Vagina (tissue), 2 donors: Measurements from ENCODE around the gene RGS6.

Experiments
- POLR2A ChIP-seq, 2 donors: fragments of 450-650 bp; IDR thresholded peaks; one replicate each; pipeline ENCODE4 v1.6.1; 2017; ENCODE audit warnings: antibody characterized with exemption in 2 of 2, mild to moderate bottlenecking in 2 of 2, moderate library complexity in 2 of 2
- POLR2AphosphoS5 ChIP-seq, 2 donors: sonication (generic); formaldehyde crosslinking; IDR thresholded peaks; one replicate each; pipeline ENCODE4 v1.9.0; 2017; ENCODE audit warnings: antibody characterized with exemption in 2 of 2, mild to moderate bottlenecking in 2 of 2, low read depth in 1 of 2; ENCODE audit not compliant: insufficient read depth in 1 of 2
- TF ChIP-seq, protein P1 (sequence below), 3 experiments: fragments of 450-650 bp in 2 of 3; fragments of 200-600 bp in 1 of 3; sonication (generic) in 1 of 3; IDR thresholded peaks; one replicate each; pipeline ENCODE4 v1.5.1; 2017 to 2019; ENCODE audit warnings: antibody characterized with exemption in 3 of 3, mild to moderate bottlenecking in 2 of 3, moderate library complexity in 2 of 3

DNA sequence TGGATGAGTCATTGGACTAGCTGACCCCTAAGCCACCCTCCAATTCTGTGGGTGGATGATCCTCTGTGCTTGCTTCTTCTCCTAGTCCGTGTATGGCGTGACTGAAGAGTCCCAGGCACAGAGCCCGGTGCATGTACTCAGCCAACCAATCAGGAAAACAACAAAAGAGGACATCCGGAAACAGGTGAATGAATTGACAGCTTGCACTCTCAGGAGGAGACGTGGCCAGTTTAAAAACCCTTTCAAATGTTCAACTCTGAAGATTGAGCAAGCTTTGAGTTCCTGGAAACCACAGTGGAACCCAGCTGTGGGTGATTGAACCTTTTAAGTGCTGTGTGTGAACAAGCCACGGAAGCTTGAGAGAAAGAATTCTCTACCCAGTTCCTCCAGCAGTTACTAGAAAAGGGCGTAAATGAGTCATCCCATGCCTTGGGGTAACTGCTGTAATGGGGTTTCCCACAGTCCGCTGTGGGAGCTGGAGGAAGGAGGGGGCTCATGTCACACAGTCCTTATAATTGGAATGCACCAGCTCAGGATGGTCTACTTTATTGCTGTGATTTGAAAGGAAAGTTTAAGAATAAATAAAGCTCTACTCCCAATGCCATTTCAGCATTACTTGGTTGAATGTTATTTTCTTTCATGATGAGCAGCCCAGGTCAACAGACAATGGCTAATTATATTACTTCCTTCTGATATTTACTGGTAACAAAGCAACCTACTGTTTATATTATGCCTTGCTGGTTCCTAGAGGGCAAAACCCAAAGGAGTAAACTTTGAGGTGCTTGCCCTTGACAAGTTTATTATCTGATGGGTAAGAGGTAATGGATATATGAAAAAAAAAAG, 544.6 kb downstream of the RGS6 start:
- TF ChIP-seq, protein P1, sequence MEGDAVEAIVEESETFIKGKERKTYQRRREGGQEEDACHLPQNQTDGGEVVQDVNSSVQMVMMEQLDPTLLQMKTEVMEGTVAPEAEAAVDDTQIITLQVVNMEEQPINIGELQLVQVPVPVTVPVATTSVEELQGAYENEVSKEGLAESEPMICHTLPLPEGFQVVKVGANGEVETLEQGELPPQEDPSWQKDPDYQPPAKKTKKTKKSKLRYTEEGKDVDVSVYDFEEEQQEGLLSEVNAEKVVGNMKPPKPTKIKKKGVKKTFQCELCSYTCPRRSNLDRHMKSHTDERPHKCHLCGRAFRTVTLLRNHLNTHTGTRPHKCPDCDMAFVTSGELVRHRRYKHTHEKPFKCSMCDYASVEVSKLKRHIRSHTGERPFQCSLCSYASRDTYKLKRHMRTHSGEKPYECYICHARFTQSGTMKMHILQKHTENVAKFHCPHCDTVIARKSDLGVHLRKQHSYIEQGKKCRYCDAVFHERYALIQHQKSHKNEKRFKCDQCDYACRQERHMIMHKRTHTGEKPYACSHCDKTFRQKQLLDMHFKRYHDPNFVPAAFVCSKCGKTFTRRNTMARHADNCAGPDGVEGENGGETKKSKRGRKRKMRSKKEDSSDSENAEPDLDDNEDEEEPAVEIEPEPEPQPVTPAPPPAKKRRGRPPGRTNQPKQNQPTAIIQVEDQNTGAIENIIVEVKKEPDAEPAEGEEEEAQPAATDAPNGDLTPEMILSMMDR (IDR thresholded peaks at IDR 0.05) = no peak
- no peak for TF ChIP-seq POLR2AphosphoS5 (IDR thresholded peaks at IDR 0.05; ENCODE audit: insufficient read depth in 1 of 2, low read depth in 1 of 2)
- TF ChIP-seq POLR2A (IDR thresholded peaks at IDR 0.05) = no peak
